ENCODE data around the gene RXRA. TPM values are rescaled to one million over a fixed set of nuclear protein-coding genes. Genes with fewer than 3 reads are reported as not detected.

RXRA gene
- total and polyA plus RNA-seq, 2 donors (not counting 3 experiments of a cell fraction or from before 2014, with no cell fraction given), result 15.4 to 37.4 TPM

DNA sequence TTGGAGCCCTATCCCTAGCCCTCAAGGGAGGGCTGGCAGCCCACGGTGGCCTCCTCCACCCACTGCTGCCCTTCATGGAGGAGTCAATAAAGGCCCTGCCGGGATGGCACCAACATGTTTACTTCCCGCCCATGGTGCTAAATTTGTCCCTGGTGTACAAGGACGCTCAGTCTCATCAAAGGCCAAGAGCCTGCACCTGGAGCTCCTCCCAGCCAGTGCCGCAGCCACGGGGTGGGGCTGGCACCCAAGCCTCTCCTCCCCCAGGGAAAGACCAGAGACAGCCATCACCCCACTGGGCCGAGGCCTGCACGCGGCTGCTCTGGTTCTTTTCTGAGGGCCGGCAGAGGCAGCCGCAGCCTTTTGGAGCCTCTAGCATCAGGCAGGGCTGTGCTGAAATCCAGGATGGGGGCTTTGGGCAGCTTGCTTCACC is 34.8 kb upstream of the RXRA start:
- H4K20me1 ChIP-seq (replicated peaks; ENCODE audit: control insufficient read depth, extremely low read depth, insufficient read depth, low read length), result no peaks in the 10 kb centered on the region
- intact Hi-C loops (cut with micrococcal nuclease), result no loop called here
- no peak for FAIRE-seq
- BruUV-seq (replicated peaks), result no TSS peak
- no peaks in the 10 kb centered on the region for H3K27me3 ChIP-seq (ENCODE audit: control insufficient read depth in 2 of 2, insufficient read depth in 2 of 2, low read length in 2 of 2)
- H3K9me1 ChIP-seq (replicated peaks; ENCODE audit: control insufficient read depth, extremely low read depth, insufficient read depth, low read length), result no peaks in the 10 kb centered on the region
- no peak overlapping the region for H3K9ac ChIP-seq (replicated peaks; ENCODE audit: extremely low read depth, insufficient read depth, low read length)
- DNase-seq (ENCODE audit: low read depth, low spot score), result no peak
- ChIA-PET CTCF (no interaction called here), POLR2A (no interaction called here)
- H3K36me3 ChIP-seq (ENCODE audit: control insufficient read depth in 2 of 2, extremely low read depth in 1 of 2, insufficient read depth in 2 of 2, low read length in 2 of 2), result no peaks in the 10 kb centered on the region
- dilution Hi-C loops (cut with MboI; ENCODE audit: extremely low pct_ligation_motif_present, low sequenced_read_pairs), result no loop called here
- no peak overlapping the region for H2AFZ ChIP-seq (ENCODE audit: low read depth, low read length)
- H3K27ac ChIP-seq (ENCODE audit: insufficient read depth, low read depth, low read length), result no peak overlapping the region
- H3K79me2 ChIP-seq (ENCODE audit: control insufficient read depth, insufficient read depth, low read length), result no peaks in the 10 kb centered on the region
- no peak for TF ChIP-seq EZH2 (IDR thresholded peaks at IDR 0.05; ENCODE audit: borderline replicate concordance, low read depth, low read length, severe bottlenecking)
- TF ChIP-seq FOS (IDR thresholded peaks at IDR 0.05; ENCODE audit: borderline replicate concordance, insufficient read depth, low read length), result no peak
- no peak for TF ChIP-seq JUN (IDR thresholded peaks at IDR 0.05; ENCODE audit: borderline replicate concordance, insufficient read depth, insufficient read length, low read depth)
- no peaks in the 10 kb centered on the region for H3K9me3 ChIP-seq (replicated peaks; ENCODE audit: control insufficient read depth, insufficient read depth, low read length)
- H3K4me3 ChIP-seq (replicated peaks in 1 of 3; ENCODE audit: insufficient read depth in 1 of 3, low read depth in 1 of 3, low read length in 3 of 3), result no peak overlapping the region
- no peaks in the 10 kb centered on the region for H3K4me1 ChIP-seq (ENCODE audit: control insufficient read depth, extremely low read depth, insufficient read depth, low read length)
- no peak overlapping the region for H3K4me2 ChIP-seq (ENCODE audit: insufficient read depth, low read length)

DNA sequence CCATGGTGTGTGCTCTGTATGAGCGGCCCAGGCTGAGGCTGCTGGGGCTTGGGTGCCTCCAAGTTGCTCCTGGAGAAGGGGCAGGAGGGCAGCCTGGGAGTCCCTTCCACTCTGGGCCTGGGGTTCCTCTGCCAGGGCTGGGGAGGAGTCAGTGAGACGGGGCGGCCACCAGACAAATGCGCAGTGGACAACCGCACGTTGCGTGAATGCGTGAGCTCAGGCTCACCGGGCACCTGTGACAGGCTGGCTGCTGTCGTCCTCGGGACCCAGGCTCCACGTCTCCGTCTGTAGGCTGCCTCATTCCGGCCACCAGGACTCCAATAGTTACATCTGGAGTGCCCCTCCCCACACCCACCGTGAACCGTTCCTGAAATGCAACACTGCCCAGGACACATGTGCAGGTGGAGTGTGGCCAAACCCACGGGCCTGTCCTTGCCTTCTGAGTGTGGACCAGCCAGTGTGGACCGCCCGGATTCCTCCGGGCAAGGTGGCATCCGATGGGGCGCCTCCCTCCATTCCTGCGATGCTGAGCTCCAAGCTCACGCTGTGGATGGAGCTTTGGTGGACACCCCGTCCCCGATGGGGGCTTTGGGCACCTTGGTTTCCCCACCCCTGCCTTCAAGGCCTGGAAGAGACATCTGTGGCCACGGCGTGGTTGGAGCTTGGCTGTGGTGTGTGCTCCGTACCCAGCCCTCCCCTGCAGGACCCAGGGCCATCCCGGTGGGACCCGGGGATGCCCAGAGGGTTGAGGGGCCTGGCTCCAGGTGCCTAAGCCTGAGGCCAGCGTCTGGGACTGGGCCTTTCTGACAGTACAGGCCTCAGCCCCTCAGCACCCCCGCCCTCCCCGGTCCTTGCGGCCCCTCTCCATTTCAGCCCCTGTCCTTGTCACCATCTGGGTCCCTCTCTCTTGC is 34.0 kb upstream of the RXRA start:
- FAIRE-seq, result no peak
- CTCF ChIA-PET, result no interaction called here
- H3K9me3 ChIP-seq (replicated peaks; ENCODE audit: control insufficient read depth, insufficient read depth, low read length), result no peaks in the 10 kb centered on the region
- BruUV-seq (replicated peaks), result no TSS peak
- TF ChIP-seq FOS (IDR thresholded peaks at IDR 0.05; ENCODE audit: borderline replicate concordance, insufficient read depth, low read length), result no peak
- no peak for TF ChIP-seq POLR2A (IDR thresholded peaks at IDR 0.05; ENCODE audit: low read depth, low read length)
- no peak for TF ChIP-seq MYC (IDR thresholded peaks at IDR 0.05; ENCODE audit: low read depth, low read length)
- TF ChIP-seq, protein P1, sequence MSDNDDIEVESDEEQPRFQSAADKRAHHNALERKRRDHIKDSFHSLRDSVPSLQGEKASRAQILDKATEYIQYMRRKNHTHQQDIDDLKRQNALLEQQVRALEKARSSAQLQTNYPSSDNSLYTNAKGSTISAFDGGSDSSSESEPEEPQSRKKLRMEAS (IDR thresholded peaks at IDR 0.05; ENCODE audit: insufficient read depth, insufficient read length), result no peak
- TF ChIP-seq POLR2AphosphoS5 (IDR thresholded peaks at IDR 0.05; ENCODE audit: insufficient read depth, low read depth, low read length), result no peak
- TF ChIP-seq, protein P2, sequence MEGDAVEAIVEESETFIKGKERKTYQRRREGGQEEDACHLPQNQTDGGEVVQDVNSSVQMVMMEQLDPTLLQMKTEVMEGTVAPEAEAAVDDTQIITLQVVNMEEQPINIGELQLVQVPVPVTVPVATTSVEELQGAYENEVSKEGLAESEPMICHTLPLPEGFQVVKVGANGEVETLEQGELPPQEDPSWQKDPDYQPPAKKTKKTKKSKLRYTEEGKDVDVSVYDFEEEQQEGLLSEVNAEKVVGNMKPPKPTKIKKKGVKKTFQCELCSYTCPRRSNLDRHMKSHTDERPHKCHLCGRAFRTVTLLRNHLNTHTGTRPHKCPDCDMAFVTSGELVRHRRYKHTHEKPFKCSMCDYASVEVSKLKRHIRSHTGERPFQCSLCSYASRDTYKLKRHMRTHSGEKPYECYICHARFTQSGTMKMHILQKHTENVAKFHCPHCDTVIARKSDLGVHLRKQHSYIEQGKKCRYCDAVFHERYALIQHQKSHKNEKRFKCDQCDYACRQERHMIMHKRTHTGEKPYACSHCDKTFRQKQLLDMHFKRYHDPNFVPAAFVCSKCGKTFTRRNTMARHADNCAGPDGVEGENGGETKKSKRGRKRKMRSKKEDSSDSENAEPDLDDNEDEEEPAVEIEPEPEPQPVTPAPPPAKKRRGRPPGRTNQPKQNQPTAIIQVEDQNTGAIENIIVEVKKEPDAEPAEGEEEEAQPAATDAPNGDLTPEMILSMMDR (IDR thresholded peaks at IDR 0.05; ENCODE audit: extremely low read depth in 1 of 2, insufficient read depth in 1 of 2, low read depth in 1 of 2, low read length in 2 of 2), result no peak
- no peak for TF ChIP-seq EZH2 (IDR thresholded peaks at IDR 0.05; ENCODE audit: borderline replicate concordance, low read depth, low read length, severe bottlenecking)
- TF ChIP-seq JUN (IDR thresholded peaks at IDR 0.05; ENCODE audit: borderline replicate concordance, insufficient read depth, insufficient read length, low read depth), result no peak
- TF ChIP-seq GATA2 (IDR thresholded peaks at IDR 0.05; ENCODE audit: insufficient read depth, insufficient read length, low read depth, low read length), result no peak
- H3K27ac ChIP-seq (ENCODE audit: insufficient read depth, low read depth, low read length), result no peak overlapping the region
- H3K9me1 ChIP-seq (replicated peaks; ENCODE audit: control insufficient read depth, extremely low read depth, insufficient read depth, low read length), result no peaks in the 10 kb centered on the region
- H3K4me1 ChIP-seq (ENCODE audit: control insufficient read depth, extremely low read depth, insufficient read depth, low read length), result no peaks in the 10 kb centered on the region
- intact Hi-C loops (cut with micrococcal nuclease), result no loop called here
- POLR2A ChIA-PET, result no interaction called here
- no peak overlapping the region for H3K9ac ChIP-seq (replicated peaks; ENCODE audit: extremely low read depth, insufficient read depth, low read length)
- H3K4me2 ChIP-seq (ENCODE audit: insufficient read depth, low read length), result no peak overlapping the region
- no peaks in the 10 kb centered on the region for H4K20me1 ChIP-seq (replicated peaks; ENCODE audit: control insufficient read depth, extremely low read depth, insufficient read depth, low read length)
- H2AFZ ChIP-seq (ENCODE audit: low read depth, low read length), result no peak overlapping the region
- H3K79me2 ChIP-seq (ENCODE audit: control insufficient read depth, insufficient read depth, low read length), result no peaks in the 10 kb centered on the region
- H3K36me3 ChIP-seq (ENCODE audit: control insufficient read depth in 2 of 2, extremely low read depth in 1 of 2, insufficient read depth in 2 of 2, low read length in 2 of 2), result no peaks in the 10 kb centered on the region
- DNase-seq (ENCODE audit: low read depth, low spot score), result no peak
- no peaks in the 10 kb centered on the region for H3K27me3 ChIP-seq (ENCODE audit: control insufficient read depth in 2 of 2, insufficient read depth in 2 of 2, low read length in 2 of 2)
- dilution Hi-C loops (cut with MboI; ENCODE audit: extremely low pct_ligation_motif_present, low sequenced_read_pairs), result no loop called here
- H3K4me3 ChIP-seq (replicated peaks in 1 of 3; ENCODE audit: insufficient read depth in 1 of 3, low read depth in 1 of 3, low read length in 3 of 3), result no peak overlapping the region

Measured in endothelial cell of umbilical vein (primary cell).